Suprapubic skin (tissue), 4 donors: ENCODE data around the gene KLHL29. TPM values are rescaled to one million over a fixed set of nuclear protein-coding genes. Genes with fewer than 3 reads are reported as not detected.

Experiments used
- DNase-seq, 2 donors: peaks; one replicate each; pipeline ENCODE4 v3.0.0-alpha.2; 2019; ENCODE audit warnings: low spot score in 2 of 2
- H3K27ac ChIP-seq: fragments of 200-600 bp; sonication (generic); one replicate; pipeline ENCODE4 v1.5.1; 2019
- H3K27me3 ChIP-seq: fragments of 200-600 bp; sonication (generic); one replicate; pipeline ENCODE4 v1.5.1; 2019
- H3K36me3 ChIP-seq: fragments of 200-600 bp; sonication (generic); one replicate; pipeline ENCODE4 v1.5.1; 2019
- H3K4me1 ChIP-seq: fragments of 200-600 bp; sonication (generic); one replicate; pipeline ENCODE4 v1.5.1; 2019
- H3K4me3 ChIP-seq: fragments of 200-600 bp; sonication (generic); one replicate; pipeline ENCODE4 v1.5.1; 2019; ENCODE audit warnings: mild to moderate bottlenecking
- H3K9me3 ChIP-seq: fragments of 200-600 bp; sonication (generic); one replicate; pipeline ENCODE4 v1.5.1; 2019
- EP300 ChIP-seq: sonication (generic); formaldehyde crosslinking; IDR thresholded peaks from one replicate; pipeline ENCODE4 v1.6.1; 2017; ENCODE audit warnings: antibody characterized with exemption
- POLR2A ChIP-seq, 2 donors: fragments of 450-650 bp; IDR thresholded peaks; one replicate each; pipeline ENCODE4 v1.6.1; 2017; ENCODE audit warnings: antibody characterized with exemption in 2 of 2, mild to moderate bottlenecking in 2 of 2, moderate library complexity in 2 of 2
- POLR2AphosphoS5 ChIP-seq, 3 donors: sonication (generic); formaldehyde crosslinking; IDR thresholded peaks; one replicate each; pipeline ENCODE4 v1.6.1; 2017; ENCODE audit warnings: antibody characterized with exemption in 3 of 3
- WGBS: methylation state at CpG from one replicate; pipeline ENCODE4 v1.1.5; 2018; 5-methylcytosine and 5-hydroxymethylcytosine counted together
- total RNA-seq, 4 donors: library from RNA; depleted of rRNA; stranded (reverse); fragments of >200 nt; gene quantifications; one replicate each; pipeline ENCODE4 v1.1.0, GENCODE V29; 2016
- TF ChIP-seq, protein P1 (sequence below), 2 donors: fragments of 200-600 bp in 1 of 2; fragments of 450-650 bp in 1 of 2; sonication (generic) in 1 of 2; IDR thresholded peaks; one replicate each; pipeline ENCODE4 v1.5.1; 2016 to 2019; ENCODE audit warnings: antibody characterized with exemption in 2 of 2, mild to moderate bottlenecking in 1 of 2, moderate library complexity in 1 of 2

Gene KLHL29
- total RNA-seq, 4 donors from 2014 or later: 17.1 to 30.8 (median 20.7) TPM

DNA sequence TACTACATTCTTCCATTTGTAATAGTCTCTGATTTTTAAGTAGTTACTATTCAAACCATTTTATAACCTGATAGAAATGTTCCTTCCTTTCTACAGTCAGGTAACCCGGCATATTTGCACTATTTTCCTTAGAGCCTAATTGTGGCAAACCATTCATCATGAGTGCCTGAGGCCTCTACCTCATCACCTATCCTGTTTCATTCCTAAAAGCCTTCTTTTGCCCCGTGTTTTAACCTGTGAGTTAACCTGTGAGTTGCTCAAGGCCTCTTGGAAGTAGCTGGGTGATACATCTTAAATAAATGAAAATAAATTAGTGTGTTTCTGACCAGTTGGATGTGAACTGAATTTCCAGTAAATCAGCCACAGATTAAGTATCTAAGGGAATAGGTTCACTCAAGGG lies 6.5 kb upstream of the KLHL29 start:
- 61% methylated on average over 2 of the region's 2 CpGs for WGBS
- no peak overlapping the region for H3K27ac ChIP-seq
- DNase-seq: no peak

GRCh38 chr2:23379220-23379695 lies 5.7 kb upstream of the KLHL29 start:
- Histone ChIP-seq H3K27me3 (no peaks in the 10 kb centered on the region), H3K4me1 (peaks cover 9% of the 10 kb centered on the region), H3K4me3 (no peak overlapping the region), H3K36me3 (no peaks in the 10 kb centered on the region), H3K27ac (no peak overlapping the region), H3K9me3 (no peaks in the 10 kb centered on the region)
- DNase-seq: no peak
- TF ChIP-seq, protein P1, sequence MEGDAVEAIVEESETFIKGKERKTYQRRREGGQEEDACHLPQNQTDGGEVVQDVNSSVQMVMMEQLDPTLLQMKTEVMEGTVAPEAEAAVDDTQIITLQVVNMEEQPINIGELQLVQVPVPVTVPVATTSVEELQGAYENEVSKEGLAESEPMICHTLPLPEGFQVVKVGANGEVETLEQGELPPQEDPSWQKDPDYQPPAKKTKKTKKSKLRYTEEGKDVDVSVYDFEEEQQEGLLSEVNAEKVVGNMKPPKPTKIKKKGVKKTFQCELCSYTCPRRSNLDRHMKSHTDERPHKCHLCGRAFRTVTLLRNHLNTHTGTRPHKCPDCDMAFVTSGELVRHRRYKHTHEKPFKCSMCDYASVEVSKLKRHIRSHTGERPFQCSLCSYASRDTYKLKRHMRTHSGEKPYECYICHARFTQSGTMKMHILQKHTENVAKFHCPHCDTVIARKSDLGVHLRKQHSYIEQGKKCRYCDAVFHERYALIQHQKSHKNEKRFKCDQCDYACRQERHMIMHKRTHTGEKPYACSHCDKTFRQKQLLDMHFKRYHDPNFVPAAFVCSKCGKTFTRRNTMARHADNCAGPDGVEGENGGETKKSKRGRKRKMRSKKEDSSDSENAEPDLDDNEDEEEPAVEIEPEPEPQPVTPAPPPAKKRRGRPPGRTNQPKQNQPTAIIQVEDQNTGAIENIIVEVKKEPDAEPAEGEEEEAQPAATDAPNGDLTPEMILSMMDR (IDR thresholded peaks at IDR 0.05): no peak
- 77% methylated on average over 1 of the region's 7 CpGs for WGBS

More for the DNA sequence above, 6.5 kb upstream of the KLHL29 start:
- TF ChIP-seq EP300 (no peak), POLR2AphosphoS5 (IDR thresholded peaks at IDR 0.05) (no peak), POLR2A (IDR thresholded peaks at IDR 0.05) (no peak)
- TF ChIP-seq, protein P1 (IDR thresholded peaks at IDR 0.05): no peak
- Histone ChIP-seq H3K4me1 (peaks cover 8% of the 10 kb centered on the region), H3K36me3 (no peaks in the 10 kb centered on the region), H3K4me3 (no peak overlapping the region), H3K27me3 (no peaks in the 10 kb centered on the region), H3K9me3 (no peaks in the 10 kb centered on the region)

- Histone ChIP-seq H3K4me3 (peak overlapping the region; percentile 10), H3K27me3 (peaks cover 3% of the 10 kb centered on the region), H3K36me3 (no peaks in the 10 kb centered on the region), H3K27ac (peak overlapping the region; percentile 40), H3K4me1 (peaks cover 17% of the 10 kb centered on the region), H3K9me3 (no peaks in the 10 kb centered on the region)
- TF ChIP-seq EP300 (no peak), POLR2AphosphoS5 (IDR thresholded peaks at IDR 0.05) (no peak), POLR2A (IDR thresholded peaks at IDR 0.05) (no peak)
- TF ChIP-seq, protein P1 (IDR thresholded peaks at IDR 0.05): no peak
- 33% methylated on average over 4 of the region's 4 CpGs for WGBS
- DNase-seq: no peak
These were observed 4.4 kb upstream of the KLHL29 start for GRCh38 chr2:23380562-23381065.

DNA sequence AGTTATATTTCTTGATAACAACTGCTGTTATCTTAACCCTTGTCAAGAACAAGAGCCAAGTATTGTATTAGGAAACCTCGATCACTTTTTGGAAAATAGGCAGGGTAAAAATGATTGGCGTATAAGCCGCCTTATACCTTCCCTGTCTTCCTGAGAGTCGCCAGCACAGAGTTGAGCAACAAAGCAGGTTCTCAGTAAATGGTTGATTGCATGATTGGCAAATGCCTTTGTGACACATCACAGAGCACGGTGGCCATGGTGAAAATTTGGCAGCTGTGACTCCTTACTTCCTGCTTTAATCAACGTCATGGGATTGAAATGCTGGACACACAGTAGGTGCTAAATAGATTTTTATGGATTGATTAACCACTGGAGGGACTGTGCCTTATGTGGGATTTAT lies 3.9 kb upstream of the KLHL29 start:
- H3K9me3 ChIP-seq: no peaks in the 10 kb centered on the region
- peaks cover 22% of the 10 kb centered on the region for H3K4me1 ChIP-seq
- H3K4me3 ChIP-seq: peak overlapping the region; percentile 10
- H3K27ac ChIP-seq: peak overlapping the region; percentile 40
- DNase-seq: peak in 1 of 2 donors; percentile 80
- peak; percentile 32 to 58 (median 50) for TF ChIP-seq POLR2AphosphoS5 (IDR thresholded peaks at IDR 0.05)
- no peak for TF ChIP-seq EP300
- no peak for TF ChIP-seq POLR2A (IDR thresholded peaks at IDR 0.05)
- TF ChIP-seq, protein P1 (IDR thresholded peaks at IDR 0.05): no peak
- peaks cover 8% of the 10 kb centered on the region for H3K27me3 ChIP-seq
- 26% methylated on average over 6 of the region's 6 CpGs for WGBS
- H3K36me3 ChIP-seq: no peaks in the 10 kb centered on the region

- 19% methylated on average over 3 of the region's 3 CpGs for WGBS
- DNase-seq: no peak
- H3K27me3 ChIP-seq: peaks cover 12% of the 10 kb centered on the region
These were observed 3.5 kb upstream of the KLHL29 start for GRCh38 chr2:23381485-23381884.

More at GRCh38 chr2:23381485-23381884, 3.5 kb upstream of the KLHL29 start:
- Histone ChIP-seq H3K4me3 (no peak overlapping the region), H3K27ac (no peak overlapping the region), H3K36me3 (no peaks in the 10 kb centered on the region), H3K9me3 (no peaks in the 10 kb centered on the region), H3K4me1 (peaks cover 26% of the 10 kb centered on the region)
- TF ChIP-seq POLR2AphosphoS5 (IDR thresholded peaks at IDR 0.05): no peak
- TF ChIP-seq EP300: no peak
- TF ChIP-seq, protein P1 (IDR thresholded peaks at IDR 0.05): no peak
- TF ChIP-seq POLR2A (IDR thresholded peaks at IDR 0.05): no peak
